Sigmoid colon (tissue), 7 donors: ENCODE results near the gene PDX1. TPM values are rescaled to one million over a fixed set of nuclear protein-coding genes. Genes with fewer than 3 reads are reported as not detected.

Experiments used
- DNase-seq: peaks from one replicate; pipeline ENCODE4 v3.0.0-alpha.2; 2019
- H3K27ac ChIP-seq, 4 donors: fragments of 200-600 bp; sonication (generic); one replicate each; pipeline ENCODE4 v1.5.1; 2016 to 2019; ENCODE audit warnings: mild to moderate bottlenecking in 1 of 4
- H3K27me3 ChIP-seq, 3 donors: fragments of 200-600 bp; sonication (generic); one replicate each; pipeline ENCODE4 v1.5.1; 2019; ENCODE audit warnings: mild to moderate bottlenecking in 1 of 3
- H3K36me3 ChIP-seq, 4 donors: fragments of 200-600 bp; sonication (generic); one replicate each; pipeline ENCODE4 v1.5.1; 2016 to 2019
- H3K4me1 ChIP-seq, 4 donors: fragments of 200-600 bp; sonication (generic); one replicate each; pipeline ENCODE4 v1.5.1; 2017 to 2019
- H3K4me3 ChIP-seq, 4 donors: fragments of 200-600 bp; sonication (generic); one replicate each; pipeline ENCODE4 v1.5.1; 2017 to 2019; ENCODE audit warnings: mild to moderate bottlenecking in 2 of 4, moderate library complexity in 1 of 4
- H3K9me3 ChIP-seq, 4 donors: fragments of 200-600 bp in 3 of 4; sonication (generic) in 3 of 4; one replicate each; pipeline versions ENCODE4 v1.5.1 to v1.6.1; 2013 to 2019
- CTCF ChIP-seq, 4 experiments: fragments of 450-650 bp in 3 of 4; fragments of 200-600 bp in 1 of 4; IDR thresholded peaks; one replicate each; pipeline ENCODE4 v1.5.1; 2016 to 2019; ENCODE audit warnings: antibody characterized with exemption in 4 of 4, mild to moderate bottlenecking in 3 of 4, moderate library complexity in 2 of 4
- EP300 ChIP-seq, 4 donors: sonication (generic); formaldehyde crosslinking; IDR thresholded peaks; one replicate each; pipeline ENCODE4 v1.6.1; 2017; ENCODE audit warnings: antibody characterized with exemption in 4 of 4
- POLR2A ChIP-seq, 2 donors: fragments of 450-650 bp; IDR thresholded peaks; one replicate each; pipeline ENCODE4 v1.6.1; 2016; ENCODE audit warnings: antibody characterized with exemption in 2 of 2, mild to moderate bottlenecking in 2 of 2, moderate library complexity in 2 of 2
- POLR2AphosphoS5 ChIP-seq, 4 donors: sonication (generic); formaldehyde crosslinking; IDR thresholded peaks; one replicate each; pipeline ENCODE4 v1.6.1; 2017; ENCODE audit warnings: antibody characterized with exemption in 4 of 4
- WGBS, 2 donors: extraction: QIAGEN DNeasy Blood & Tissue Kit; methylation state at CpG; one replicate each; pipeline ENCODE4 v1.1.7; 2013; 5-methylcytosine and 5-hydroxymethylcytosine counted together
- intact Hi-C: fragments of 100-400 bp; cut with DNase I; formaldehyde crosslinking; loops from one replicate; pipeline ENCODE4 v1.15.1; 2023
- polyA plus RNA-seq, 3 donors: library from polyadenylated mRNA; stranded (reverse); fragments of 200-250 nt; gene quantifications; one replicate each; pipeline ENCODE4 v1.2.3, GENCODE V29; 2013
- total RNA-seq, 4 donors: library from RNA; depleted of rRNA; stranded (reverse); fragments of >200 nt; gene quantifications; one replicate each; pipeline ENCODE4 v1.1.0, GENCODE V29; 2016
- donor health status: healthy with polysubstance abuse.
- donor health status: Bipolar disorder and iron deficiency.
- donor health status: healthy.

Gene PDX1
- total and polyA plus RNA-seq, 7 donors = under 0.01 to 0.39 TPM; not detected in 5

- intact Hi-C loops = no loop called here
- no peak for TF ChIP-seq EP300 (IDR thresholded peaks at IDR 0.05)
- TF ChIP-seq POLR2A (IDR thresholded peaks at IDR 0.05) = no peak
- TF ChIP-seq CTCF (IDR thresholded peaks at IDR 0.05) = no peak
- no peak for TF ChIP-seq POLR2AphosphoS5 (IDR thresholded peaks at IDR 0.05)
- Histone ChIP-seq H3K27me3 (peaks cover 14 to 49% (median 30%) of the 10 kb centered on the region in 3 donors), H3K4me3 (no peak overlapping the region), H3K4me1 (no peaks in the 10 kb centered on the region), H3K27ac (no peak overlapping the region), H3K9me3 (no peaks in the 10 kb centered on the region), H3K36me3 (no peaks in the 10 kb centered on the region)
- no peak for DNase-seq
- 85 to 91% methylated on average over 2 of the region's 2 CpGs for WGBS, 2 donors
Observed at GRCh38 chr13:27933580-27934328, 14.0 kb downstream of the PDX1 start.

- Histone ChIP-seq H3K36me3 (no peaks in the 10 kb centered on the region), H3K9me3 (peaks cover 0 to 7% (median 4%) of the 10 kb centered on the region in 4 donors)
- no peak for DNase-seq
Observed at GRCh38 chr13:27942972-27943371, 23.2 kb downstream of the PDX1 start.

GRCh38 chr13:27952876-27953675 lies 33.3 kb downstream of the PDX1 start:
- Histone ChIP-seq H3K4me3 (peak overlapping the region in 3 of 4 donors; percentile 39 to 51 (median 42)), H3K27ac (peak overlapping the region in 1 of 4 donors; percentile 42), H3K4me1 (peaks cover 0 to 16% (median 15%) of the 10 kb centered on the region in 4 donors), H3K27me3 (peaks cover 35 to 89% (median 55%) of the 10 kb centered on the region in 3 donors), H3K9me3 (no peaks in the 10 kb centered on the region), H3K36me3 (no peaks in the 10 kb centered on the region)
- no peak for DNase-seq
- WGBS, 2 donors = 3 to 9% methylated on average over 30 of the region's 30 CpGs
- intact Hi-C loops = loop anchor here (10.0 kb wide), 1 partner anchor 128 kb away; no protein-coding TSS in a partner anchor
- no peak for TF ChIP-seq POLR2A (IDR thresholded peaks at IDR 0.05)
- TF ChIP-seq EP300 (IDR thresholded peaks at IDR 0.05) = no peak
- no peak for TF ChIP-seq POLR2AphosphoS5 (IDR thresholded peaks at IDR 0.05)
- no peak for TF ChIP-seq CTCF (IDR thresholded peaks at IDR 0.05)

More at GRCh38 chr13:27942972-27943371, 23.2 kb downstream of the PDX1 start:
- H3K4me3 ChIP-seq = no peak overlapping the region
- no peaks in the 10 kb centered on the region for H3K4me1 ChIP-seq
- H3K27ac ChIP-seq = no peak overlapping the region
- TF ChIP-seq POLR2A (IDR thresholded peaks at IDR 0.05) (no peak), POLR2AphosphoS5 (IDR thresholded peaks at IDR 0.05) (no peak), CTCF (IDR thresholded peaks at IDR 0.05) (no peak), EP300 (IDR thresholded peaks at IDR 0.05) (no peak)
- intact Hi-C loops = no loop called here
- H3K27me3 ChIP-seq = peaks cover 0 to 5% (median 0%) of the 10 kb centered on the region in 3 donors
- 24 to 80% methylated on average over 1 of the region's 1 CpG for WGBS, 2 donors

- 0 to 2% methylated on average over 71 of the region's 71 CpGs for WGBS, 2 donors
- TF ChIP-seq EP300 (IDR thresholded peaks at IDR 0.05) (no peak), CTCF (IDR thresholded peaks at IDR 0.05) (peak; percentile 51 to 80 (median 66))
- Histone ChIP-seq H3K4me3 (peak overlapping the region; percentile 12 to 51 (median 40)), H3K27ac (peak overlapping the region in 1 of 4 donors; percentile 42), H3K27me3 (peaks cover 42 to 93% (median 63%) of the 10 kb centered on the region in 3 donors), H3K4me1 (peaks cover 0 to 16% (median 15%) of the 10 kb centered on the region in 4 donors), H3K36me3 (no peaks in the 10 kb centered on the region), H3K9me3 (no peaks in the 10 kb centered on the region)
- intact Hi-C loops = loop anchor here (10.0 kb wide), 1 partner anchor 129 kb away; no protein-coding TSS in a partner anchor
- peak; percentile 80 for DNase-seq
Observed at GRCh38 chr13:27953676-27954405, 34.0 kb downstream of the PDX1 start.
